ENCODE measurements around the gene UMODL1.
A peak's percentile ranks its signal among the peaks of the same experiment; 100 is the strongest.
"Not testable (repeated sequence)": the region's sequence is repeated elsewhere in the genome, so short reads cannot be mapped to it uniquely, and the experiment has no call there.

UMODL1 gene

DNA sequence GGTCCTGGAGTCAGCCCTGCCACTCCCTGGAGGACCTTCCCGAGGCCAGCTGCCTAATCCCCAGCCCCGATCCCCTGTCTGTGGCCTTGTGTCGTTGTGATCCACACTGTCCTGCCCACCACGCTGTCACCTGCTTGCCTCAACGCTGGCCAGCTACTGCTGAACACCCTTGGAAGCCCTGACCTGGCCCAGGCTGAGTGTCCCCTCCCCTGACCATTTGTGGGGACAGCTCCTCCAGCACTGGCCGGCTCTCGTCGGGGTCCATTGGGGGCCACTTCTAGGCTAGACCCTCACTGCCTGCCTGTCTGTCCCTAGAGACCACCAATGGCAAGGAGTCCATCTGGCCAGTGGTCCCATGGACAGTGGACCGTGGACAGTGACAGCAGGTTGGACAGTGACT, 12.0 kb upstream of the UMODL1 start:
- no peak for DNase-seq (ENCODE audit: low read depth)

DNA sequence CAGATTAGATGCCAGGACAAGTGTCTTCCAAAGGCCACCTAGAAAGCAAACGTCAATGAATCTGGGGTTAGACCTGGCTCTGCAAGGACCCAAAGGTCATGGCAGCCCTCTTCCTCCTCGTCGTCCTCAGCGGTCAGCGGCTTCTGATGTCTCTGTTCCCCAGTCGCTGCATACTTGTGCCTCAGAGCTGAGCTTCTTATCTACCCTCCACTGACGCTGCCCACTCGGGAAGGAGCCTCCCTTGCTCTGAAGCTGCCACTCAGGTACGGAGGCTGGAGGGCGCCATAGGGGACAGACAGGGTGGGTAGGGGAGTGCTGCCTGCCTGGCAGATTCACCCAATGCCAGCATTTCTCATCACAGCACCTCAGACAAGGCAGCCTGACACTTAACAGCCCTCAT, 11.4 kb upstream of the UMODL1 start:
- no peak for DNase-seq (ENCODE audit: low read depth)

DNA sequence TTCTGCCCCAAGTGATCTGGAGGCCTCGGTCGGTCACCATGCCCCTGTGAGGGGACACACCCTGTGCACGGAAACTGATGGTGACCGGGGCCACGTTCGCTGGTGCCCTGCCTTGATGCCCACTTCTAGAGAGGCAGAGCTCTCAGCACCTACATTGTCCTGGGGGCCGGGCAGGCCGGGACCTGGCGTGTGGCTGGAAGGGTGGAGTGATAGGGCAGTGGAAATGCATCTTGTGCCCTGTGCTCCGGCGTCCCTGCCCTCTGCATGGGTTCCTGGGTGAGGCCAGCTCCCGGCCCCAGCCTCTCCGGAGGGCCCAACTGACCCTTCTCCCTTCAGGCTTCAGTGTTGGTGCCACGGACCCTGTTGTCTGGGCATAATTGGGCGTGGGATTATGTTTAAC, 11.0 kb upstream of the UMODL1 start:
- DNase-seq (ENCODE audit: low read depth), result no peak

DNA sequence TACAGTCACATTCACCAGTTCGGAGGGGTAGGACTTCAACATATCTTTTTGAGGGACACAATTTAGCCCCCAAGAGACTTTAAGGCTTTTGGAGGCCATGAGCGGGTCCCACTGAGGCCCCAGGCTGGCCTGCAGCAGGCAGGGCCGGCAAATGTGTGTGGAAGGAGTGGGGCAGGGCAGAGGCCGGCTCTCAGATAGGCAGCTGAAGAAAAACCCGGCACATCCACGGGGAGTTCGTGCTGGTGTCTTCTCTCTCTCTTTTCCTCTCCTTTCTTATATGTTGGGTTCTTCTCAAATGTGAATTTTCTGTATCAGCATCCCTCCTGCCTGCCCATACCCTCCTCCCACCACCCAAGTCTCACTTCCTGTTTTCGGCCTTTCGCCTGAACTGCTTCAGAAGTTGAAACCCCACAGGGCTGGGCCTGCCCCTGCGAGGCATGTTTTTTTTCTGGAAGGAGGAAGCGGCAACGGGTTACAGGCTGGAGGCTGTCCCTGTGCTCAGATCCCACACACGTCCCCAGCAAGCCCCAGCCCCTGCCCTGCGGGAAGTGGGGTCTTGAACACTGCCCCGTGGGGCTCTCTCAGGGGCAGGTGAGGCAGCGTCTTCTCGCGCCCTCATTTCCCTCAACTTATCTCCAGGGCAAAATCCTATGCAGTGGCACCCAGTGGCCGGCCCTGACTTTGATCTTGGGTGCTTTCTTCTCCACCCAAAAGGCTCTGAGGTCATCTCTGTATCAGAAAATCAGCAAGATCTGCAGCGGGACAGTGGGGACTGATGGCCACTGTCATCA, 9.7 kb upstream of the UMODL1 start:
- DNase-seq (ENCODE audit: low read depth), result no peak

DNA sequence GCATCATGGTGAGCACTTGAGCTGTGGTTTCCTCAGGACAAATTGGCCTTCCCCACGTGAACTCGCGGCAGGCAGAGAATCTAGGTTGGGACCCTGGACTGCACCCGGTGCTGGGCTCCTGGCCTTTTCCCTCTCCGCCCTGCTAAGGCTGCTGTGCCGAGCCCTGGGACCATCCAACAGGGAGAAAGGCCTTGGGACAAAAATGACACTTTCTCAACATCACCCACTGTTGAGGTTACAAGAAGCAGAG, 9.2 kb upstream of the UMODL1 start:
- no peak for DNase-seq (ENCODE audit: low read depth)

DNA sequence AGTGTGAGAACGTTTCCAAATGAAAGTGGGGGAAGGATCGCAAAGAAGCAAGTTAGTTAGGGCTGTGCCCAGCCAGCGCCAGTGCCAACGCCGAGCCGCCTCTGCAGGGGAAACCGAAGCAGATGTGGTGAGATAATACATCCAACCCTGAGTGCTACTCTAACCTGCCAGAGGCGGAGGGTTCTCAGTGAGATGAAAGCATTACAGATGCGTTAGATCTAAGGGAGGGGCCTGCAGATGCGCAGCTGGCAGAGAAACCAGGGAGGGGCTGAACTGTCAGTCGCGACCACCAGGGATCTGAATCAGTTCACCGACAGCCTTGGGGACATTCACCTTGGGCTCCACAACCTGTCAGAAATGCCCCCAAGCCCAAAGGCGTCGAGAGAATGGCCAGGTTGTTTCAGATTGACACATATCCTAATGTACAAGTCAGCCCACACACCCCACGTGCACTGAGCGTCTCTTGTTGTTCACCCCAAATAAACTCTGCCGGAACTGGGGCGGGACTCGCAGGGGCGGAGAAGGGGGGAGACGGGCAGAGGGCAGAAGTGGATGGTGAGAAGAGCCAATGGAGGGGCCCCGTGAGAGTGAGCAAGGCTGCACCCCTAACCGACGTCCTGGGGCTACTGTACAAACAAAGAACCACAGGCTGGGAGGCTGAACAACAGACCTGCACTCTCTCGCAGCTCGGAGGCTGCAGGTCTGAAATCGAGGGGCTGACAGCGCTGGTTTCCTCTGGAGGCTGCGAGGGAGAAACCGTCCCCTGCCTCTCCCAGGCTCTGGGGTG, 8.7 kb upstream of the UMODL1 start:
- peak; percentile 74 for DNase-seq (ENCODE audit: low read depth)

DNA sequence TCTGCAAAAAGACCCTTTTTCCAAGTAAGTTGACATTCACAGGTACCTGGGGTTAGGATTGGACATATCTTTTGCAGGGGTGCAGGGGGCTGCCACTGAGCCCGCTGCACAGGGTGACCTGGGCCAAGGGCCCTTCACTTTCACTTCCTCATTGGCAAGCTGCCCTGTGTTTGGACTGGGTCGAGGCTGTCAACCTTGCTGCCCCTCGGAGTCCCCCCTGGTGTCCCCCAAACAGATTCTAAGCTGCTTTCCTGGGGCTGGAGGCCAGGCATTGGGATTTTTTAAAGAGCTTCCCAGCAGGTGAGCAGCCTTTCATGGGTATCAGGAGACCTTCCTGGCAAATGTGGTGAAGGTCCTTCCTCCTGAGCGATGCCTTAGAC, 7.9 kb upstream of the UMODL1 start:
- DNase-seq (ENCODE audit: low read depth), result no peak

DNA sequence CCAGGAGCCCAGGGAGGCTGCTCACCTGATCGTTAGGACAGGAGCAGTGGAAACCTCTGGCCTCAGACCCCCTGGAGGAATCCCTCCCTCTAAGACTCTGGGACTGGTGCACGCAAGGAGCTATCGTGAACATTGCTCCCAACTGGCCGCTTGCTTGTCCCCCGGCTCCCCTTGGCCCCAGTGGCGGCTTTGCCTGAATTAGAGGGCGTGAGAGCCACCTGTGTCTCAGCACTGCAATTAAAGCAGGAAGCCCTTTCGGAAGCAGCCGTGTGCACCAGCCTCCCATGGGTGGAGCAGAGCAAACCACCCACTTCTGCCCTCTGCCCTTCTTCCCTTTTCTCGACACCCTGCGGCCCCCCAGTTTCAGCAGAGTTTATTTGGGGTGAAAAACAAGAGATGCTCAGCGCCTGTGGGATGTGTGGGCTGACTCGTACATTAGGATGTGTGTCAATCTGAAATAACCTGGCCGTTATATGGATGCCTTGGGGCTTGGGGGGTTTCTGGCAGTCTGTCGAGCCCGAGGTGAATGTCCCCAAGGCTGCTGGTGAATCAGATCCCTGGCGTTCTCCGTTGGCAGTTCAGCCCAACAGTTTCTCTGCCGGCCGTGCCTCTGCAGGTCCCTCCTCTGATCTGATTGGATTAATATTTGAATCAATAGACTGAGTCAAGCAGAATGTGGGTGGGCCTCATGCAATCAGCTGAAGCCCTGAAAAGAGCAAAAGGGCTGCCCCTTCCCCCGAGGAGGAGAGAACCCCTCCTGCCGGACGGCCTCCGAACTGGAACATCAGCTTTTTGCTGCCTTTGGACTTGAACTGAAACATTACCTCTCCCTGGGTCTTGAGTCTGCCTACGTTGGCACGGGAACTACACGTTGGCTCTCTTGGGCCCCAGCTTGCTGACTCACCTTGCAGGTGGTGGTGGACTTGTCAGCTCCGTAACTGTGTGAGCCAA, 7.3 kb upstream of the UMODL1 start:
- peak; percentile 23 for DNase-seq (ENCODE audit: low read depth)

DNA sequence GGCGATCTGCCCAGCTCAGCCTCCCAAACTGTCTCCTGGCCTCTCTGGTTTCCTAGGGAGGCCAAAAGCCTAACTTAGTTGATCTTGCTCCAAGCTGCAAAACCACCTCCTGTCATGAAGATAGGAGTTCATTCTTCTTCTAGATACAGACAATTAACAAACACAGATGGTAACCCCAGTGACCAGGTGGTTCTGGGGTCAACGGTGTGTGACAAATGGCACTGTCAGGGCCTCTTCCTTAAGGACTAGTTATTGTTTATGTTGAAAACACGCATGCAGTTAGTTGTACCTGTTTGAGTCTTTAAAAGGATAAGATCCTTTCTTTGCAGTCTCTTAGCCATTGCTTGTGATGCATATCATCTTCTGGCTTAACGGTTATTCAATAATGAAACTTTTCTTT, 4.6 kb upstream of the UMODL1 start:
- no peak for DNase-seq (ENCODE audit: low read depth)

DNA sequence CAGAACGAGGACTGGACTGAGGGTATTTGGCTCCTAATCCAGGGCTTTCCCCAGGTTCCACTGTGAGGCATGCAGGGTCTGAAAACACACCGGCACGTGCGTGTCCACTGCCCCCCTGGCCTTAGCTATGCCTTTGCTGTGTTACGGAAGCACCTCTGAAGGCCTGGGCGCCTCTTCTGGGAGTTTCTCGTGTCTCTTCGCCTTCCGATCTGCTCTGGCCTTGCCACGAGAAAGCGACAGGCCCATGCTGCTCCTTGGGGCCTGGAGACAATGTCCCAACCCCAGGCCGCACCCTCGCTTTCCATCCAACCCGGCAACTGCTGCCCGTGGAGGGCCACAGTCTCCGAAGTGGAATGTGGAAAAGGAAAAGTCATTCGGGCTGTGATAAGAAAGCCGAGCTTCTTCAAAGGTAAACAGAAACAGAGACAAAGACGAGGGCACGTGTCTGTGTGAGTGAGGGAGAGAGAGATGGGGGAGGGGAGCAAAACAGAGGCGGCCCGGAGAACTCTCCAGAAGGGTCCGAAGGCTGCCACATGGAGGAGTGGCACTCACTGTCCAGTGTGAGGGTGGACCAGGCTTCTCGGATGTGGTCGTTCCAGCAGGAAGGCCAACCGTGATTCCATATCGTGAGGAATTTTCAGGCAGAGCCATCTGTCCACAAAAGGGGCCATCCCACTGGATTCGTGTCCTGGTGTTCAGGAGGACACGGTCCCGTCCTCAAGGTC, 3.4 kb upstream of the UMODL1 start:
- no peak for DNase-seq (ENCODE audit: low read depth)

DNA sequence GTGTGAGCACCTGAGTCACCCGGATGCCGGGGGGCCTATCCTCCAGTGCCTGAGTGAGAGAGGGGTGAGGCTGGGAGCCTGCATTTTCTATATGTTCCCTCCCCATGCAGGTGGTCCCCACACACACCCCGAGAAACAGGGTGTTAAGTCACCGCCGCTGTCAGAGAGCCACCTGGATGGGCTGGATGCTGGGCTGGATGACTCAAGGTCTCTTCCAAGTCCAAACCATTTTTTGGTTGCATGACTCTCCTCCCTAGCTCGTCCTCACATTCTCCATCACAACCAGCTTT, 2.9 kb upstream of the UMODL1 start:
- no peak for DNase-seq (ENCODE audit: low read depth)

DNA sequence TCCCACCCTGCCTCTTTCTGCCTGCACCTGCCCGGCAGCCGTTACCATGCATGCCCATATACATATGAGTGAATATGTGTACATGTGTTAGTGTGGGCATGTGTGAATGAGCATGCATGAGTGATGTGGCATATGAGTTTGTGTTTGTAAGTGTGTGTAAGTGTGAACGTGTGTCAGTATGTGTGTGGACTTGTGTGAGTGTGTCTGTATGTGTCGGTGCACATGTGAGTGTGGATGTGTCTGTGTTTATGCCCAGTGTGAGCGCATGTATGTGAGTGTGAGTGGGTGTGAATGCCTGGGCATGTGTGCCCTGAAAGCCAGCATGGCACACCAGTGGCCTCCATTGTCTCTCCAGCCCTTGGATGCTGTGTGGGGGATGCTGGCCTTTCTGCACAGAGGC, 2.5 kb upstream of the UMODL1 start:
- DNase-seq (ENCODE audit: low read depth), result no peak

DNA sequence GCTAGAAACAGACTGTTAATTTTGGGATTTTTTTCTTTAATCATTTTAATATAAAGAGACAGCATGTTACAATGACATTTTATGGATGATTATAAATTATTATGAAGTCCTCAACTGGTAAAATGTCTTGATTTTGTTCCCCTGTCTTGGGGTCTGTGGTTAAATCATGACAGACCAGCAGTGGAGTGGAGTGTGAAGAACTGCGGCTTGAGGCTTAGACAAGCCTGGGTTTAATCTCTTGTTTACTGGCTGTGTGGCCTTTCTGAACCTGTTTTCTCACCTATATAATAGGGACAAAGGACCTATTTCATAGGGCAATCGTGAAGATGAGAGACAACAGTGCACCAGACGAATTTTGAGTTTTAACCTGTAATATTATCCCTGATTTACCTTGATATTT, 1.8 kb upstream of the UMODL1 start:
- DNase-seq (ENCODE audit: low read depth), result no peak

DNA sequence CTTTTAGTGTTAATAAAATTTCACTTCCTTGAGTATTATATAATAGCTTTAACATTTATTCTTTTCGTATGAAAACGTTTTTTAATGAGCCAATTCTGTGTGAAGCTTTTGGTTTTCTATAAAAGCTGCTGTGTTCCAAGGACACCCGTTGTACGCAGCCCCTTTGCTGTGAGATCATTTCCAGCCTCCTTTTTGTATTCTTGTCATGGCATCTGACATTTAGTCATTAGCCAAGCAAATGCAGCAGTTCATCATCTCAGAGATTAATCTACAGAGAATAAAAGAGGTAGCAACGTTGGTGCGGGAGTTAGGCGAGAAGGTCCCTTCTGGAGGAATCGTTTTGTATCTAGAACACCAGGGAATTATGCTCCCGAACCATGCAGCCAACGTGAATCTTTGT, 1.3 kb upstream of the UMODL1 start:
- DNase-seq (ENCODE audit: low read depth), result no peak

DNA sequence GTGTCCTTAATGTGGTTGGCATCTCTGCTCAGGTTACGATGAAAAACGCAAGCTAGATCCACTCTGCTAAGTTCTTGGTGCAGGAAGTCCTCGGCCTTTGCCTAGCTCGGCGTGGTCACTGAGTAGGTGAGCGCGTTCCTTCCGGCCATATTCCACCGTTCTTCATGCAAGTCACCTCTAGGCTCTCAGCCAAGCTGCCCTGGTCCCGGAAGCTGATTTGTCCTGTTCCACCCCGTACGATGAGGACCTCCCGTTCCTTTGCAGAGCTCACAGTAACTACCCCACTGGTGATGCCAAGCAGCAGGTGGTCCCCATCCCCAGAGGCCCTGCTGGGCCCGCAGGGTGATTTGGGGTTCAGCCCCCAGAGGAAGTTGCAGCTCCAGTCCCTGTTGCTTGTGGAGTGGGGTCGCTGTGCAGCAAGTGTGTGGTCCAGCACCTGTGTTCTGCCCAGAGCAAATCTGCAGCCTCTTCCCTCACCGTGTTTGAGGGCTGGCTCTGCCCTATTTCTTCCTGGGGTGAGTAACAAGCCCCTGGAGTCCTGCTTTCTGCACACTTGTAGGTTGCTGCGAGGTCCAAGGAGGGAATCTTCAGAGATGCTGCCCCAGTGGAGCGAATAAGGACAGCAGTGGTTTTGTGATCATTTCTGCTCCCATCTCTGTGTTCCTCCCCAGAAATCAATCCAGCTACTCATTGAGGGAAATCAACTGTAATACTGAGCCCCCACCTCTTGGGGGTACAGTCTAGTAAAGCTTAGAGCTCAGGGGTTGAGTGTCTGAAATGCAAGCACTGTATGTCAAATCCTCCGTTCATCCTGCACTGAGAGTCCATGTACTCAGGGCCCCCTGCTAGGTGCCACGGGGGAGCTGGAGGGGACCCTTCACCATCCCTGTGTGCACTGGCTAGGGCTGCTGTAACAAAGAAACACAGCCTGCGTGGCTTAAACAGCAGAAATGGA, 2.3 kb downstream of the UMODL1 start:
- DNase-seq (ENCODE audit: low read depth), result no peak

DNA sequence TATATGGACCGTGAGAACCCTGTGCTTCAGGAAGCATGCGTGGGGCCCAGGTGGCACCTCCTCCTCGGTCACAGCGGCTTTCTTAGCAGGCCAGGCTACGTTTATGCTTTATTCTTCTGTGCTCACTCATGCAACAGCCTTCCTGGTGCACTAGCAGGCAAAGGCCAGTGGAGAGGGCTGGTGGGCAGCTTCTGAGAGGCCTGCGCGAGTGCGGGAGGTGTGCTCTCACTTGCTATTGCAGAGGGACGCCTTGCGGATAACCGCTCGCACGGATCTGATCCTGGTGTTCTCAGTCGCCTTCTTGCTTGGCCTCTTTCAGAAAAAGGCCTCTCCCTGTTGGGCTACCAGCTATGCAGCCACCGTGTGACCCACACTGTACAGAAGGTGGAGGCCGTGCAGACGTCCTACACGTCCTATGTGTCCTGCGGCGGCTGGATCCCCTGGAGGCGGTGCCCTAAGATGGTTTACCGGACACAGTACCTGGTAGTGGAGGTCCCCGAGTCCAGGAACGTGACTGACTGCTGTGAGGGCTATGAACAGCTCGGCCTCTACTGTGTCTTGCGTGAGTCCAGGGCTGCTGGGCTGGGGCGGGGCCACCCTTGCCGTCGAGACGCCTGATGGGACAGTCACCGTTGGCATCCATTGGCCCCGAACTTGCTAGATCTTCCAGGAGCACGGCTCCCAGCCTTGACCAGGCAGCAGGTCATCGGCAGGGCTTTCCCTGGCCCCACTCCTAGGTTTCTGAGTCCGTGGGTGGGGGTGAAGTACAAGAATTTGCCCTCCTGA, 4.8 kb downstream of the UMODL1 start:
- DNase-seq (ENCODE audit: low read depth), result no peak

DNA sequence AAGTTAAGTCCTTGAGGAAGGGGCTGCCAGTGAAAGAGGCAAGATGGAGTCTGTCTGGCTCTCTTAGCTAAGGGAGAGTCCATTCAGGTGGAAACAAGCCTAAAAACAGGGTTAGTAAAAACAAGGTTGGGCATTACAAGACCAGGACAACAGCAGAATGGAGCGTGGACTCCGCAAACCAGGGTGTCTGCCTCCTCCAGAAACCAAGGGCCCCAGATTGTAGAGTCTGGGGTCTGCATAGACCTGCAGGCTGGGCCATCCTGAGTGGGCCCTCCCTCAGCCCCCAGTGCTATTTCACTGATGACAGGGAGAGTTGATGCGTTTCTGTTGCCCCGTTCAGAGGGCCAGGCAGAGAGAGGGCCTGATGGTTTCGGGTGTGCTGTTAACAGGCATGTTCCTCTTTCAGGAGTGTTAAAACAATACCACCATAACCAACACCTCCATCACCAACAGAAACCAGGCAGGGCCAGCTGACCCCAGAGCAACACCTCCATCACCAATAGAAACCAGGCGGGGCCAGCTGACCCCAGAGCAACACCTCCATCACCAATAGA, 6.6 kb downstream of the UMODL1 start:
- not testable (repeated sequence) for DNase-seq (ENCODE audit: low read depth)

DNA sequence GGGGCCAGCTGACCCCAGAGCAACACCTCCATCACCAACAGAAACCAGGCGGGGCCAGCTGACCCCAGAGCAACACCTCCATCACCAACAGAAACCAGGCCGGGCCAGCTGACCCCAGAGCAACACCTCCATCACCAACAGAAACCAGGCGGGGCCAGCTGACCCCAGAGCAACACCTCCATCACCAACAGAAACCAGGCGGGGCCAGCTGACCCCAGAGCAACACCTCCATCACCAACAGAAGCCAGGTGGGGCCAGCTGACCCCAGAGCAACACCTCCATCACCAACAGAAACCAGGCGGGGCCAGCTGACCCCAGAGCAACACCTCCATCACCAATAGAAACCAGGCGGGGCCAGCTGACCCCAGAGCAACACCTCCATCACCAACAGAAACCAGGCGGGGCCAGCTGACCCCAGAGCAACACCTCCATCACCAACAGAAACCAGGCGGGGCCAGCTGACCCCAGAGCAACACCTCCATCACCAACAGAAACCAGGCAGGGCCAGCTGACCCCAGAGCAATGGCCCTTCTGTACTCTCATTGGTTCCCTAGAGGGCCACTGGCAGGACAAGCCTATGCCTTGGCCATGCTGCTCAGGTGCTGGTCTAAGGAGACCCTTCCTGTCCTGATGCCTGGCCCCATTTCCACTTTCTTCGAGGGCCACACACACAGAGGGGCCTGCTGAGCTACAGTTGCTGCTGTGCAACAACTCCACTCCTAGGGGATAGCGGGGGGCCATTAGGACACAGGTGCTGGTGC, 7.3 kb downstream of the UMODL1 start:
- DNase-seq (ENCODE audit: low read depth), result not testable (repeated sequence)

Data from activated gamma-delta T cell treated with anti-CD3 and anti-CD28 coated beads, Interleukin-2, amount 50 U/mL, for 16 hours (primary cell).